Spleen (tissue), 11 donors: ENCODE data around the gene TRABD2B. TPM values are rescaled to one million over a fixed set of nuclear protein-coding genes. Genes with fewer than 3 reads are reported as not detected.

Source experiments
- DNase-seq: peaks from one replicate; pipeline ENCODE4 v3.0.0-alpha.2; 2020
- H3K27ac ChIP-seq, 8 donors: fragments of 200-600 bp; sonication (generic) in 7 of 8; 1 replicate in 4 of 8; 2 replicates in 4 of 8; pipeline versions ENCODE4 v1.5.0 to v1.8.0; 2016 to 2021; ENCODE audit warnings: inconsistent platforms in 4 of 8, mild to moderate bottlenecking in 4 of 8, moderate library complexity in 1 of 8
- H3K27me3 ChIP-seq, 7 donors: fragments of 200-600 bp; sonication (generic) in 6 of 7; replicated peaks in 1 of 7; 1 replicate in 4 of 7; 2 replicates in 3 of 7; pipeline versions ENCODE4 v1.5.0 to v1.8.0; 2016 to 2021; ENCODE audit warnings: inconsistent platforms in 3 of 7, mild to moderate bottlenecking in 1 of 7
- H3K36me3 ChIP-seq, 6 donors: fragments of 200-600 bp; sonication (generic) in 5 of 6; 1 replicate in 4 of 6; 2 replicates in 2 of 6; pipeline versions ENCODE4 v1.5.0 to v1.8.0; 2016 to 2021; ENCODE audit warnings: inconsistent platforms in 2 of 6
- H3K4me1 ChIP-seq, 6 donors: fragments of 200-600 bp; sonication (generic) in 5 of 6; 1 replicate in 3 of 6; 2 replicates in 3 of 6; pipeline versions ENCODE4 v1.5.0 to v1.8.0; 2016 to 2021; ENCODE audit warnings: inconsistent platforms in 3 of 6
- H3K4me3 ChIP-seq, 8 donors: fragments of 200-600 bp; sonication (generic) in 7 of 8; 1 replicate in 4 of 8; 2 replicates in 4 of 8; pipeline versions ENCODE4 v1.5.0 to v1.8.0; 2016 to 2021; ENCODE audit warnings: inconsistent platforms in 4 of 8, mild to moderate bottlenecking in 4 of 8, moderate library complexity in 2 of 8
- H3K9me3 ChIP-seq, 8 donors: fragments of 200-600 bp; sonication (generic) in 7 of 8; 1 replicate in 4 of 8; 2 replicates in 4 of 8; pipeline versions ENCODE4 v1.5.0 to v1.8.0; 2016 to 2021; ENCODE audit warnings: inconsistent platforms in 4 of 8
- POLR2A ChIP-seq, 3 donors: fragments of 450-650 bp; IDR thresholded peaks; one replicate each; pipeline ENCODE4 v1.5.1; 2017; ENCODE audit warnings: antibody characterized with exemption in 3 of 3, mild to moderate bottlenecking in 1 of 3
- POLR2AphosphoS5 ChIP-seq, 3 donors: sonication (generic); formaldehyde crosslinking; IDR thresholded peaks; one replicate each; pipeline ENCODE4 v1.5.1; 2017; ENCODE audit warnings: antibody characterized with exemption in 3 of 3
- WGBS, 5 donors: extraction: QIAGEN DNeasy Blood & Tissue Kit in 3 of 5; methylation state at CpG; one replicate each; pipeline versions ENCODE4 v1.1.5 to v1.1.7; 2013 to 2018; 5-methylcytosine and 5-hydroxymethylcytosine counted together
- intact Hi-C: fragments of 100-400 bp; cut with DNase I; formaldehyde crosslinking; loops from one replicate; pipeline ENCODE4 v1.15.0; 2023; ENCODE audit warnings: low total_unique reads
- polyA plus RNA-seq, 3 donors: library from polyadenylated mRNA; stranded (reverse); fragments of 200-250 nt; gene quantifications; one replicate each; pipeline ENCODE4 v1.2.1, GENCODE V29; 2013
- total RNA-seq, 7 donors: library from RNA; depleted of rRNA in 3 of 7; stranded (reverse); fragments of >200 nt in 3 of 7; fragmentation: NEBNext Ultra II Directional in 4 of 7; extraction: Animal tissue kit (Norgen Biotek cat#: 25700) in 4 of 7; gene quantifications; one replicate each; pipeline versions ENCODE4 v1.1.0 to v1.2.1, GENCODE V29; 2016 to 2021
- TF ChIP-seq, protein P1 (sequence below), 11 experiments: fragments of 200-600 bp in 7 of 11; fragments of 450-650 bp in 4 of 11; sonication (generic) in 4 of 11; IDR thresholded peaks in 8 of 11; conservative IDR thresholded peaks in 3 of 11; 1 replicate in 7 of 11; 2 replicates in 4 of 11; pipeline versions ENCODE4 v1.4.0 to v1.8.0; 2016 to 2021; ENCODE audit warnings: antibody characterized with exemption in 11 of 11, inconsistent platforms in 4 of 11, mild to moderate bottlenecking in 1 of 11
- donor health status: healthy with polysubstance abuse.
- donor health status: DM: no; HTN: no; CAD: no; lungs with moderate emphysema.
- donor health status: DM: no; HTN: no; CAD: no.
- donor health status: Bipolar disorder and iron deficiency.
- donor health status: healthy.
- donor health status: DM: no; HTN: no; CAD: no.
- donor health status: DM: yes; HTN: yes; CAD: no.

Gene TRABD2B
- total and polyA plus RNA-seq, 10 donors: 0.11 to 3.5 (median 0.64) TPM

GRCh38 chr1:48030696-48031365, 33.6 kb upstream of the TRABD2B start:
- H3K4me3 ChIP-seq: no peak overlapping the region
- peaks cover 0 to 4% (median 0%) of the 10 kb centered on the region in 7 donors for H3K27me3 ChIP-seq
- no peaks in the 10 kb centered on the region for H3K36me3 ChIP-seq
- H3K9me3 ChIP-seq: no peaks in the 10 kb centered on the region
- DNase-seq: no peak
- 78 to 84% (median 81%) methylated on average over 4 of the region's 4 CpGs for WGBS, 5 donors
- TF ChIP-seq POLR2A (IDR thresholded peaks at IDR 0.05) (no peak), POLR2AphosphoS5 (IDR thresholded peaks at IDR 0.05) (no peak)
- TF ChIP-seq, protein P1, sequence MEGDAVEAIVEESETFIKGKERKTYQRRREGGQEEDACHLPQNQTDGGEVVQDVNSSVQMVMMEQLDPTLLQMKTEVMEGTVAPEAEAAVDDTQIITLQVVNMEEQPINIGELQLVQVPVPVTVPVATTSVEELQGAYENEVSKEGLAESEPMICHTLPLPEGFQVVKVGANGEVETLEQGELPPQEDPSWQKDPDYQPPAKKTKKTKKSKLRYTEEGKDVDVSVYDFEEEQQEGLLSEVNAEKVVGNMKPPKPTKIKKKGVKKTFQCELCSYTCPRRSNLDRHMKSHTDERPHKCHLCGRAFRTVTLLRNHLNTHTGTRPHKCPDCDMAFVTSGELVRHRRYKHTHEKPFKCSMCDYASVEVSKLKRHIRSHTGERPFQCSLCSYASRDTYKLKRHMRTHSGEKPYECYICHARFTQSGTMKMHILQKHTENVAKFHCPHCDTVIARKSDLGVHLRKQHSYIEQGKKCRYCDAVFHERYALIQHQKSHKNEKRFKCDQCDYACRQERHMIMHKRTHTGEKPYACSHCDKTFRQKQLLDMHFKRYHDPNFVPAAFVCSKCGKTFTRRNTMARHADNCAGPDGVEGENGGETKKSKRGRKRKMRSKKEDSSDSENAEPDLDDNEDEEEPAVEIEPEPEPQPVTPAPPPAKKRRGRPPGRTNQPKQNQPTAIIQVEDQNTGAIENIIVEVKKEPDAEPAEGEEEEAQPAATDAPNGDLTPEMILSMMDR (IDR thresholded peaks at IDR 0.05 in 8 of 11, conservative IDR thresholded peaks at IDR 0.05 in 3 of 11): no peak
- no peak overlapping the region for H3K27ac ChIP-seq
- intact Hi-C loops: no loop called here
- H3K4me1 ChIP-seq: no peaks in the 10 kb centered on the region

DNA sequence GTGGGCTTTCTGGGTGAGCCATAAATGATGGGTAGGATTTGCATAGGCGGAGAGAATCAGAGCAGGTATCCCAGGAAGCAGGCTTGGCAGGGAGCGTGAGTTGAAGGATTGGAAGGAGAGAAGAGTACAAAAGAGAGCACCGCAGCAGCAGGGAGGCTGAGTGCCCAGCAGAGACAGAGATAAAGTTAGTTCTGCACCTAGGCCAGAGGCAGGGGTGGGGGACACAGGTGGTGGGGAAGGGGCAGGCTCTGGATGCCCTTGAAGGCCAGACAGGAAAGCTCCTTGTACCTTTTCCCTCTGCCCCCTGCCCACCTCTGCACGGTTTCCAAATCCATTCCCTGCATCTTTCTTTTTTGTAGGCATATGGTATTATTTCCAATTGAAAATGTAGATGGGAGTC, 33.0 kb upstream of the TRABD2B start:
- no peaks in the 10 kb centered on the region for H3K4me1 ChIP-seq
- intact Hi-C loops: no loop called here
- 77 to 97% (median 87%) methylated on average over 4 of the region's 4 CpGs for WGBS, 5 donors
- no peak overlapping the region for H3K4me3 ChIP-seq
- H3K27me3 ChIP-seq: peaks cover 0 to 4% (median 0%) of the 10 kb centered on the region in 7 donors
- H3K27ac ChIP-seq: no peak overlapping the region
- no peaks in the 10 kb centered on the region for H3K36me3 ChIP-seq
- no peak for DNase-seq
- no peaks in the 10 kb centered on the region for H3K9me3 ChIP-seq
- TF ChIP-seq POLR2AphosphoS5 (IDR thresholded peaks at IDR 0.05) (no peak), POLR2A (IDR thresholded peaks at IDR 0.05) (no peak)
- TF ChIP-seq, protein P1 (IDR thresholded peaks at IDR 0.05 in 8 of 11, conservative IDR thresholded peaks at IDR 0.05 in 3 of 11): no peak

GRCh38 chr1:48028218-48029069, 31.3 kb upstream of the TRABD2B start:
- peaks cover 0 to 4% (median 0%) of the 10 kb centered on the region in 7 donors for H3K27me3 ChIP-seq
- TF ChIP-seq, protein P1 (IDR thresholded peaks at IDR 0.05 in 8 of 11, conservative IDR thresholded peaks at IDR 0.05 in 3 of 11): no peak
- TF ChIP-seq POLR2AphosphoS5 (IDR thresholded peaks at IDR 0.05): no peak
- TF ChIP-seq POLR2A (IDR thresholded peaks at IDR 0.05): no peak
- no peak overlapping the region for H3K4me3 ChIP-seq
- DNase-seq: no peak
- H3K36me3 ChIP-seq: no peaks in the 10 kb centered on the region
- WGBS, 5 donors: 87 to 93% (median 89%) methylated on average over 12 of the region's 12 CpGs
- intact Hi-C loops: no loop called here
- H3K27ac ChIP-seq: no peak overlapping the region
- H3K9me3 ChIP-seq: no peaks in the 10 kb centered on the region
- H3K4me1 ChIP-seq: no peaks in the 10 kb centered on the region

GRCh38 chr1:48027533-48027835, 30.3 kb upstream of the TRABD2B start:
- TF ChIP-seq POLR2AphosphoS5 (IDR thresholded peaks at IDR 0.05) (no peak), POLR2A (IDR thresholded peaks at IDR 0.05) (no peak)
- TF ChIP-seq, protein P1 (IDR thresholded peaks at IDR 0.05 in 8 of 11, conservative IDR thresholded peaks at IDR 0.05 in 3 of 11): no peak
- H3K27me3 ChIP-seq: no peaks in the 10 kb centered on the region
- H3K9me3 ChIP-seq: no peaks in the 10 kb centered on the region
- no peak overlapping the region for H3K27ac ChIP-seq
- no peak for DNase-seq
- H3K4me1 ChIP-seq: no peaks in the 10 kb centered on the region
- H3K4me3 ChIP-seq: no peak overlapping the region
- H3K36me3 ChIP-seq: no peaks in the 10 kb centered on the region
- intact Hi-C loops: no loop called here
- WGBS, 5 donors: 80 to 93% (median 88%) methylated on average over 2 of the region's 2 CpGs
